PC-3 (cell line): ENCODE results near the gene MAD1L1.

Experiments used
- CTCF ChIP-seq: fragments of 300-600 bp; sonication (generic); conservative IDR thresholded peaks from 2 replicates; pipeline ENCODE4 v1.5.1; 2017; ENCODE audit warnings: antibody characterized with exemption, low read depth, mild to moderate bottlenecking, low read length
- EZH2 ChIP-seq: fragments of 300-600 bp; sonication (generic); IDR thresholded peaks from one replicate; pipeline ENCODE4 v1.6.1; 2017; ENCODE audit warnings: antibody characterized with exemption, mild to moderate bottlenecking, low read length; ENCODE audit not compliant: unreplicated experiment
- EZH2phosphoT487 ChIP-seq: fragments of 300-600 bp; sonication (generic); IDR thresholded peaks from 2 replicates; pipeline ENCODE4 v1.6.1; 2018; ENCODE audit warnings: mild to moderate bottlenecking, antibody characterized with exemption, low read length, borderline replicate concordance

GRCh38 chr7:1988533-1988930, 244.2 kb downstream of the MAD1L1 start:
- TF ChIP-seq CTCF = no peak
- no peak for TF ChIP-seq EZH2
- no peak for TF ChIP-seq EZH2phosphoT487
